Measurements from ENCODE around the gene BNIP5. TPM values are rescaled to one million over a fixed set of nuclear protein-coding genes. Genes with fewer than 3 reads are reported as not detected.

Gene BNIP5
- total and polyA plus RNA-seq, 4 donors = not detected

- TF ChIP-seq ATF3 (IDR thresholded peaks at IDR 0.05) = no peak
- TF ChIP-seq MAX (IDR thresholded peaks at IDR 0.05) = no peak
Measured at GRCh38 chr6:36315921-36316320, 20.8 kb downstream of the BNIP5 start (continued).

GRCh38 chr6:36314221-36315014 lies 22.3 kb downstream of the BNIP5 start:
- DNase-seq (ENCODE audit: low spot score) = no peak
- no peaks in the 10 kb centered on the region for H3K4me1 ChIP-seq (ENCODE audit: control insufficient read depth in 4 of 4, insufficient read depth in 4 of 4, low read length in 3 of 4)
- no peaks in the 10 kb centered on the region for H3K27me3 ChIP-seq (ENCODE audit: control insufficient read depth in 4 of 4, insufficient read depth in 4 of 4, low read length in 3 of 4)
- H3K36me3 ChIP-seq (ENCODE audit: control insufficient read depth in 4 of 4, insufficient read depth in 3 of 4, low read depth in 1 of 4, low read length in 3 of 4) = no peaks in the 10 kb centered on the region
- no peak for TF ChIP-seq ZBTB33 (IDR thresholded peaks at IDR 0.05)
- no peak for TF ChIP-seq GABPA (IDR thresholded peaks at IDR 0.05 in 1 of 2, conservative IDR thresholded peaks at IDR 0.05 in 1 of 2)
- no peak overlapping the region for H3K9ac ChIP-seq (ENCODE audit: low read depth in 1 of 2, low read length in 2 of 2)
- H3K27ac ChIP-seq (ENCODE audit: low read depth in 1 of 2, low read length in 2 of 2) = no peak overlapping the region
- WGBS = 85% methylated on average over 3 of the region's 3 CpGs
- H3K4me3 ChIP-seq (ENCODE audit: low read depth in 1 of 3, low read length in 3 of 3) = no peak overlapping the region
- no peaks in the 10 kb centered on the region for H3K9me3 ChIP-seq (ENCODE audit: control insufficient read depth in 4 of 4, low read length in 3 of 4)

- no peak for DNase-seq (ENCODE audit: low spot score)
- TF ChIP-seq REST (IDR thresholded peaks at IDR 0.05) = no peak
- no peak for TF ChIP-seq ZBTB33 (IDR thresholded peaks at IDR 0.05)
- TF ChIP-seq FOXA2 (IDR thresholded peaks at IDR 0.05) = no peak
- H3K9ac ChIP-seq (ENCODE audit: low read depth in 1 of 2, low read length in 2 of 2) = no peak overlapping the region
- no peaks in the 10 kb centered on the region for H3K36me3 ChIP-seq (ENCODE audit: control insufficient read depth in 4 of 4, insufficient read depth in 3 of 4, low read depth in 1 of 4, low read length in 3 of 4)
- H3K27ac ChIP-seq (ENCODE audit: low read depth in 1 of 2, low read length in 2 of 2) = no peak overlapping the region
- H3K4me3 ChIP-seq (ENCODE audit: low read depth in 1 of 3, low read length in 3 of 3) = no peak overlapping the region
- 95% methylated on average over 4 of the region's 4 CpGs for WGBS
- H3K9me3 ChIP-seq (ENCODE audit: control insufficient read depth in 4 of 4, low read length in 3 of 4) = no peaks in the 10 kb centered on the region
- no peaks in the 10 kb centered on the region for H3K27me3 ChIP-seq (ENCODE audit: control insufficient read depth in 4 of 4, insufficient read depth in 4 of 4, low read length in 3 of 4)
- H3K4me1 ChIP-seq (ENCODE audit: control insufficient read depth in 4 of 4, insufficient read depth in 4 of 4, low read length in 3 of 4) = no peaks in the 10 kb centered on the region
Measured at GRCh38 chr6:36313649-36313936, 23.1 kb downstream of the BNIP5 start.

Data from liver (tissue), 9 donors.